GM18517 (cell line): ENCODE data around the gene HTT.

Source experiments
- ATAC-seq: cut with Tn5 transposase; IDR thresholded peaks from one replicate; pipeline ENCODE4 v1.9.1; 2021; ENCODE audit warnings: mild to moderate bottlenecking, moderate library complexity; ENCODE audit not compliant: unreplicated experiment

HTT gene

GRCh38 chr4:3215256-3215655 lies 140.8 kb downstream of the HTT start:
- ATAC-seq = no peak

- ATAC-seq = no peak
Measured at GRCh38 chr4:3215733-3216132, 141.3 kb downstream of the HTT start.

DNA sequence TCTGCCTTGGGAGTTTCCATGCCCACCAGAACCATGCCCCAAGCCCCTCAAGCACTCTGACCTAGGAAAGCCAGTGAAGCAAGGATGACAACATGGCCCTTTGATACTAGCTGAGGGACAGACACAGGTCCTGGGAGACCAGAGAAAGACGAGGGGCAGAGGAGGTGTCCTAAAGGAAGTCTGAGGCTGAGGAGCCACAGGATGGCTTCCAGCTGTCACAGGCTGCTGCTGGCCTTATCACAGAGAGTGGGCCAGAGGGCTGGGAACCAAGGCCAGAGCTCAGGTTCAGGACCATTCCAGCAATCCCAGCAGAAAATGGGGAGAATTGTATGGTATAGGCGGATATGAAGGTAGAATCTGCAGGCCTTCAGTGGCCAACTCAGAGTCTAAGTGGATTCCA lies 142.8 kb downstream of the HTT start:
- ATAC-seq = no peak

GRCh38 chr4:3217771-3218170 lies 143.3 kb downstream of the HTT start:
- ATAC-seq = no peak

DNA sequence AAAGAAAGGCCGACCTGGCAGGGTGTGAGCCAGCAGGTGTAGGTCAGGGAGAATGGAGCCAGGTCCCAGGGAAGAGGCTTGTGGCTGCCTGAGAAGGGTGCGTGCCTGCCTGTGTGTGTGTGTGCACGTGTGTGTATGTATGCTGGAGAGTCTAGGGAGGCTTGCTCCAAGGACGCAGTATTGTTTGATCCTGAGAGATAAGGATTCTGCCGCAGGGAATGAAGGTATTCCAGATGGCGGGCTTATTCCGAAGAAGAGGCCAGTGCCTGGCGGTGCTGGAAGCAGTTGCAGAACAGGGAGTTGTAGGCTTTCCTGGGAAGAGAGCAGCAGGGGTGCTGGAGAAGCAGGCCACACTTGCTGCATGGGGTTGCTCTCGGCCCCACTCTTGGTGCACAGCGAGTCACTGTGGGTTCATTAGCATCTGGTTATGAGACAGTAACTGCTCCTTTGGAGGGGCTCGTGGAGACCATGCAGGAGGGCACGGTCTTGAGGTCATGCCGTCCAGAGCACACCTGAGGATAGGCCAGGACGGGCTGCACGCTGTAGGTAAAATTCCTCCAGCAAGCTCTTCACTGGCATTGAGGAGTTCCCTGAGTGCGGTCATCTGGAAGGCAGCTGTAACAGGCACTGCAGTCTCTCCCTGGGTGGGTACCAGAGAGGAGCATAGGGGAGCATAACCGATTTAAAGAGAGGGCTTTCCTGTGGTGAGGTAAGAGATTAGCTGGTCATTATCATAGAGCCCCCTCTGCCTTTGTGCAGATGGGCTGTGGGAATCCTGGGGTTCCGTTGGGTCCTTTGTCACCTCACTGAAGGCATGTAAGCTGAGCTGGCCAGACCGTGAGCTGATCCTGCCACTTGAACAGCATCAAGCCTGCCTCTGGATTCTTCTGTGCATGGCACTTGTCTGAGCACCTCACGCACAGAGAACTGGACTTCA lies 144.6 kb downstream of the HTT start:
- no peak for ATAC-seq

- ATAC-seq = no peak
Measured at GRCh38 chr4:3219761-3220475, 145.4 kb downstream of the HTT start.

DNA sequence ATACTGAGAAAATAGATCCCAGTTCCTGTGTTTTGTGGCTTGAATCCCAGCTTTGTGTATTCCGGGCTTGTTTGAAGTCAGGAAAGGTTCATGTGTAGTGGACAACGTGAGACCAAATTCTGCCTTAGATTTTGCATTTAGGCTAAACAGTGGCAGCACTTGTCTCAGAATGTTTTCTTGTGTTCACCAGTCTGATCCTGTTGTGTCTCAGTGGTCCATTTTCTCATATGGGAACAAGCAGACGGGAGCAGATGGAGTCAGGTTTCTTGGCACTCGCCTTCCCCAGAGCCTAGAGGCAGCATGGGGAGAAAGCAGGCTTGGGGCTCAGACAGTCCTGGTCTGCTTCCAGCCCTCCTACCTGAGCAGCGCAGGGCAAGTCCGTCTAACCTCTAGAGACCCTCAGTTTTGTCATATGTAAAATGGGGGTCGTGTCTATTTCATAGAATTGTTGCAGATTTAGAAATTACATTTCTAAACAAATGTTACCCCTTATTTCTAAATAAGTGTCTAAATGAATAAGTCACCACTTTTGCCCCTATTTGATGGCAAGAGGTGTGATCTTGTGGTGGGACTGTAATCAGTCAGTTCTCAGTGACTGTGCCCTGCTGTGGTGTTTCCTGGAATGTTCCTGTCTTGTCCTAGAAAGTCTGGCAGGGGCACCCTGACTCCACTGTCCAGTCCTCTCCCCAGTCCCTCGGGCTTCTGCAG lies 146.1 kb downstream of the HTT start:
- ATAC-seq = no peak

DNA sequence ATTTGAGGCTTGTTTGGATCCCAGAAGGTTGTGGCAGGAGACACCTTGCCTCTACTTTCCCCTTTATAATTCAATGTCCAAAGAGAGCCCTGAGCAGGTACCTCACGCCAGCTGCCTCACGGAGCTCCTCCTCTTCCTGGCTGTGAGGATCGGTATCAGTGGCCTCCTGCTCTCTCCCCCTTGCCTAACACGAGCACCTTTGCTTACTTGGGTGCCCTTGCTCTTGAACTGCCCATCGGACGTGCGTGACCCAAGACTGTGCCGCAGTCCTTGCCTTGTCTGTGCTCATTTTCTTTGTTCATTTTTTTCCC lies 146.7 kb downstream of the HTT start:
- ATAC-seq = no peak

- no peak for ATAC-seq
Measured at GRCh38 chr4:3221996-3222395, 147.5 kb downstream of the HTT start.

GRCh38 chr4:3223346-3223745 lies 148.9 kb downstream of the HTT start:
- no peak for ATAC-seq

DNA sequence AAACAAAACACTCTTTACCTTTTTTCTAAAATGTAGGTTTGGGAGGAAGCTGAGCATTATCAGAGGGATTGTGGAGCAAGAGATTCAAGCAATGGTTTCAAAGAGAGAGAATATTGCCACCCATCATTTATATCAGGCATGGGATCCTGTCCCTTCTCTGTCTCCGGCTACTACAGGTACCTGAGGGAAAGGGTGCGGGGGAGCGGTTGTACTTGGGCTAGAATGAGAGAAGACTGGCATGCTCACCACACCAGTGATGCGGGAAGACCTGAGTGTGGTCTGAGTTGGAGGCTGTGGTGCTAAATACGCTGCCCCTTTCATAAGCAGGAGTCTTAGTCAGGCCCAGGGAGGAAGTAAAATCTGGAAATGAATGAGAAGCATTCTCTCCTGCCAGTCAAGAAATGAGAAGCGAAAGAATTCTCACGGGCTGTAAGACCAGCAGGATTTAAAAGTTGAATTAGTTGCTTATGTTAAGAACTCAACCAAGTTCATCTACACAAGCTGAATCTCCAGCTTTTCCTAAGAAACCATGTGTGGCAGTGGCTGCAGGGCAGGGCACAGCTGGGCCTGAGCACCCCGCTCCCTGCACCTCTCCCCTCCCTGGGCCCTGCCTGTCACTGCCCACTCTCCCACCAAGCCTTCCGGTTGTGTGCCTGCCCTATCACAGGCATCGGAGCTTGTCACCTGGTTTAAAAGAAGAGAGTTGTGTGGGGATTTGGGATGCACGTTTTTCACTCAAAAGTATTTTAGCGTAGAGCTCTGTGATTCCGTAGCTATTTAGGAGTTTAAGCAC lies 149.7 kb downstream of the HTT start:
- no peak for ATAC-seq

- ATAC-seq = no peak
Measured at GRCh38 chr4:3225071-3225850, 150.8 kb downstream of the HTT start.

GRCh38 chr4:3225936-3226335 lies 151.5 kb downstream of the HTT start:
- ATAC-seq = no peak

GRCh38 chr4:3226467-3226866 lies 152.0 kb downstream of the HTT start:
- no peak for ATAC-seq

- no peak for ATAC-seq
Measured at GRCh38 chr4:3226944-3227343, 152.5 kb downstream of the HTT start.

DNA sequence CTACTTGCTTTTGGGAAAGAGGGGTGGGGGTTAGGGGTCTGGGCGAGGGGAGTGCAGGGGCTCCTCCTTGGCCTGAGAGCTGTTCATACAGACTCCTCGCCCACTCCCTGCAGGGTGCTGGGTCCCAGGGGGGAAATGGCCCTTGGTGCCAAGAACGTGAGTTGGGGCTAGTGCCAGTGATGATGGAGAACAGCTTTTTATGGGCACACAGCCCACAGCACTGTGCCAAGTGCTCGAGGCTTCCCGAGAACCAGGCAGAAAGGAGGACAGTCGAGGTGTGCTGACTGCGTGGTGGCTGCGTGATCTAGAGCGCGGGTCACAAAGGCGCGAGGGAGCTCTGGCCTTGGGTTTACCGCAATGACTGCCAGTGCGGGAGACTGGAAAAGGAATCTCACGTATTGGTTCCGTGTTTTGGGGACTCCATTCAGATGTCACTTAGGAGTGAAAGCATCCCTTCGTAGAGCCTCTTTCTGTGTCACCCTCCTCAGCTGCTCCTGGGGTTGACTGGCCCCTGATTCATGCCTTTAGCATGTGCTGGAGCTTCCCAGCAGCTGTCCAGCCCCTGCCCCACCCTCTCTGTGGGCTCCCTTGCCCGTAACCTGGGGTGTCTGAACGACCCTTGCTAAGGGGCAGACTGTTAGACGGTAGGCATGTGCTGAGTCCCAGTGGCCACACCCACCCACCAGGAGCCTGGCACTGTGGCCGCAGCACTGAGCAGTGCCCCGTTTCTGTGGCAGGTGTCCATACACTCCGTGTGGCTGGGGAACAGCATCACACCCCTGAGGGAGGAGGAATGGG lies 153.6 kb downstream of the HTT start:
- no peak for ATAC-seq

- no peak for ATAC-seq
Measured at GRCh38 chr4:3228881-3229280, 154.4 kb downstream of the HTT start.

- no peak for ATAC-seq
Measured at GRCh38 chr4:3229328-3229727, 154.8 kb downstream of the HTT start.

DNA sequence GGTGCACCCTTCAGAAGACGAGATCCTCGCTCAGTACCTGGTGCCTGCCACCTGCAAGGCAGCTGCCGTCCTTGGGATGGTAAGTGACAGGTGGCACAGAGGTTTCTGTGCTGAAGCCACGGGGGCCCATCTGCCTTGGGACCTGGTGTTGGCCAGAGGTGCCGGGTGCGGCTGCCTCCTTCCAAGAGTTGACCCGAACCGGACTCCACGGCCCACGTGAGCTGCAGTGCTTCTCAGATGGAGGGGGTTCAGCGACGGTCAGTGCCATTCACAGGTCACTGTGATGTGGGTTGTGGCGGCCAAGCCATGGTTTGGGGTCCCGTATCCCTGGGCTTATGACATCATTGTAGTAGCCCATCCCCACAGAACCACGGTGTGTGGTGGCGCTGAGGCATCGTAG lies 155.5 kb downstream of the HTT start:
- no peak for ATAC-seq
